GM18526 (cell line): ENCODE results near the gene CCNG1.

Experiments
- POLR2A ChIP-seq: IDR thresholded peaks from 3 replicates; pipeline ENCODE4 v1.6.1; 2011; ENCODE audit not compliant: insufficient read length; ENCODE audit errors: extremely low read depth

Gene CCNG1, protein sequence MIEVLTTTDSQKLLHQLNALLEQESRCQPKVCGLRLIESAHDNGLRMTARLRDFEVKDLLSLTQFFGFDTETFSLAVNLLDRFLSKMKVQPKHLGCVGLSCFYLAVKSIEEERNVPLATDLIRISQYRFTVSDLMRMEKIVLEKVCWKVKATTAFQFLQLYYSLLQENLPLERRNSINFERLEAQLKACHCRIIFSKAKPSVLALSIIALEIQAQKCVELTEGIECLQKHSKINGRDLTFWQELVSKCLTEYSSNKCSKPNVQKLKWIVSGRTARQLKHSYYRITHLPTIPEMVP

DNA sequence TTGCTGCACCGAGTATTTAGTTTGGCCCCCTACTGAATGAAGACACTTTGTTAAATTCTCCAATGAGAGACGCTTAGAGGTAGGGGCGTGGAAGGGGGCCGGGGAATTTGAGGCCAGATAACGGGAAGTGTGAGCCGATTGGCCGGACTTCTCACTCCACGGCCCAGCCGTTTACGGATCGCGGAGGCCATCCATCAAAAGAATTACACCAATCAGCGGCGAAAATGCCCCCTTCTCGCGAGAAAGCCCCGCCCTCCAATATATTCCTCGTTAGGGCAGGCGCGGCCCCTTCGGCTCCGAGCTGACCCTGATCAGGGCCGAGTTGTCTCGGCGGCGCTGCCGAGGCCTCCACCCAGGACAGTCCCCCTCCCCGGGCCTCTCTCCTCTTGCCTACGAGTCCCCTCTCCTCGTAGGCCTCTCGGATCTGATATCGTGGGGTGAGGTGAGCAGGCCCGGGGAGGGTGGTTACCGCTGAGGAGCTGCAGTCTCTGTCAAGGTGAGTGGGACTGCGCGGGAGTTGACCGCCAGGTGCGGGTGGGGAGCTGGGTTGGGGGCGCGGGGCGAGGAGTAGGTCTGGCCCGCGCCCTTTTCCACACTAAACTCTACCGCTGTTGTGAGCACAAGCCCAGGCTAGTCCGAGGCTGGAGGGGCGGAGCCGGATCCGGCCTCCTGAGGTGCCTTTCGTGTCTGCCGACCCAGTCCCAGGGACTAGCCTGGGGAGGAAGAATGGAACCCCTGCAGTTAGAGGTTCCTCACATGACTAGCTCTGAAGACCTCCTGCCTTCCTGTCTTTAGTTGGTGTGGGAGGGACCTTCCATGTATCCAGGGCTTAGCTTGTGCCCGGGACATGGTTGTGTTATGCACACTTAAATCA lies at the start of gene CCNG1:
Gene CCNG1 (plus strand): TSS at position 287 of the 874 bp plus-strand sequence. CDS start 1,662 bp downstream, outside the sequence.
- TF ChIP-seq POLR2A, result peak; percentile 98

DNA sequence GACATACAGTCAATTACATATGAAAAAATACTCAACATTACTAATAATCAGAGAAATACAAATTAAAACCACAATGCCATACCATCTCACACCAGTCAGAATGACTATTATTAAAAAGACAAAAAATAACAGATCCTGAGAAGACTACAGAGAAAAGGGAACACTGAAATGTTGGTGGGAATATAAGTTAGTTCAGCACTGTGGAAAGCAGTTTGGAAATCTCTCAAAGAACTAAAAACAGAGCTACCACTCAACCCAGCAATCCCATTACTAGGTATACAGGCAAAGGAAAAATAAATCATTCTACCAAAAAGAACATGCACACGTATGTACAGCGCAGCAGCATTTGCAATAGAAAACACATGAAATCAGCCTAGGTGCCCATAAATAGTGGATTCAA lies 41.6 kb upstream of the CCNG1 start:
- TF ChIP-seq POLR2A, result no peak

DNA sequence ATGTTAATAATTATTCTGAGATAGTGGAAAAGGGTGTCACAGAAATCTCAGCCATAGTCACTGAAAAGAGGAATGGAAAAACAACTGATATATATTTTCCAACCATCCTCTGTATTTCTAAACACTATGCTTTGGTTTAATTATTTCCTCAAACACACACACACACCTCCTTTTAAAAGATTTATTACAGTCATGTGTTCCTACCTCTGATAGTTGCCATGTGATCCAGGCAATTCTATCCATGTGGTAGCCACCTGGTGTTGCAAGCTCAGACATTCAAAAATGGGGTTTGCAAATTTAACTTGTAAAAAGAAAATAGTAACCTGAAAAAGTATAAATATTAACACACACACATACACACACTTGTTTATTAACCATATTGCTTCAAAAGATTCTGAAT lies 40.0 kb upstream of the CCNG1 start:
- no peak for TF ChIP-seq POLR2A

DNA sequence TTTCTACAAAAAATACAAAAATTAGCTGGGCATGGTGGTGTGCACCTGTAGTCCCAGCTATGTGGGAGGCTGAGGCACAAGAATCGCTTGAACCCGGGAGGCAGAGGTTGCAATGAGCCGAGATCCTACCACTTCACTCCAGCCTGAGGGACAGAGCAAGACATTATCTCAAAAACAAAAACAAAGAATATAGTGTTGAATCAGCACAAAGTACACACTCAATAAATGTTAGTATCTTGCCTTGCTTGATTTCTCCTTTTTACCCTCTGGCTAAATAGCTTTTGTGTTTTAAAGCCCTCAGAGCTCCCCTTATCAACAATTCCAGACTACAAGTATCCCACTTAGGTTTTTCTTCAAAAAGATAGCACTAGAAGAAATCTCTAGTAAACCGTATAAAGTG lies 37.5 kb upstream of the CCNG1 start:
- no peak for TF ChIP-seq POLR2A

DNA sequence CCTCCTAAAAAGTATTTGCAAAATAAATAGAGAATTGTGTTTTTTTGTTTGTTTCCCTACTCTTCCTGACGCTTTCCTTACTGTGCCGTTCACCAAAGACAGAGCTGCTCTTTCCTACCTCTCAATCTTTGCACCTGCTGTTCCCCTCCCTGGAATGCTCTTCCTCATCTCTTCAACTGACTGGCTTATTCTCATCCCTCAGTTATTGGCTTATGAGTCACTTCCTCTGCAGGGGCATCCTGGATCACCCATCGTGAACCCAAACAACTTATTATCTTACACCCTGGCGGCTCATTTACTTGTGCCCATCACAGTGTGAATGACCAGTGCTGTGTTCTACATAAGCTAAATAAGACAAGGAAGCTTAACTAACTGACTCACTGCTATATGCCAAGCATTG lies 36.1 kb upstream of the CCNG1 start:
- no peak for TF ChIP-seq POLR2A

DNA sequence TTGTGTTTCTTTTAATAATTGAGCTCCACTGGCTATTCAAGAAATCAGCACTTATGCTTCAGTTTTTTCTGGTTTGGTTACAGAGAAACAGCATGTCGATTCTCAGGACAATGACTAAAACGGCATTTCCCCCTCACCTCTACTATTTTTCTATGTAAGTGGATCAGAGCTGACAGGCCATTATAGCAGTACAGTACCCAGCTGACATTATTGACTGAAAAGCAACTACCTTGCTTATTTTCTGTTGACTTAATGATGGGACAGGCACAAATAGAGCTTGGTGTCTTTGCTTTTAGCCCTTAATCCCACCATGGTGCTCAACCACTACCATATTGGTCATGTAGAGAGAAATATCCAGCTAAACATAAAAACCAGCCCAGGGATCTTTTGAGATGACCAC lies 35.4 kb upstream of the CCNG1 start:
- TF ChIP-seq POLR2A, result no peak

DNA sequence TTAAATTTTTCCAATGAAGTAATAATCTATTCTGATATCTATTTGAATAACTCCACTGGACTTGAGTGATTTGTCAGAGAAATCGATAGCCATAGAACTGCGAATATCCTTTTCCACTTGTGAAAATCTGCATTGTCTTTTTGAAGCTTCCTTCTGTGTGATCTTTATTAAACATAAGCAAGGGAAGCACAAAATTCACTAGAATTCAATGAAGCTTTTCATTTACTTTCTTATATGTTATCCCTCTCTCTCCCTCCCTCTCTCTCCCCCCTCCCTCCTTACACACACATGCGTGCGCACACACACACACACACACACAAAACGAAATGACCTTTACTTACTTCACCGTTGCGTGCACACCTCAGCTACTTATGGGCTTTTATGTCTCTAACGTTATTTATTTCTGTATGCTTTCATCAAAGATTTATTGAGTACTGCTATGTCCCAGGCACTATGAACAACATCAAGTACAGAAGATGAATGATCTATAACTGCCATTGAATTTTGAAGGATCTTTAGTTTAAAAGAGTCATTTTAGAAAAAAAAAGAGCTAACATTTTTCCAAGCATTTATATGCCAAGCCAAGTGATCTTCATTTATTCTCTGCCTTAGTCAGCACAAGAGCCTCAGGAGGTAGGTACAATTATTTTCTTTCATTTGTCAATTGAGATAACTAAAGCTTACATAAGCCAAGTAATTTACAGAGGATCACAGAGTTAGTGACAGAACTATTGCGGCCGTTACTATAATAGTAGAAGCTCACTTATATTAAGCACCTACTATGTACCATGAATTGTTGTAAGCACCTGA lies 32.8 kb upstream of the CCNG1 start:
- no peak for TF ChIP-seq POLR2A

DNA sequence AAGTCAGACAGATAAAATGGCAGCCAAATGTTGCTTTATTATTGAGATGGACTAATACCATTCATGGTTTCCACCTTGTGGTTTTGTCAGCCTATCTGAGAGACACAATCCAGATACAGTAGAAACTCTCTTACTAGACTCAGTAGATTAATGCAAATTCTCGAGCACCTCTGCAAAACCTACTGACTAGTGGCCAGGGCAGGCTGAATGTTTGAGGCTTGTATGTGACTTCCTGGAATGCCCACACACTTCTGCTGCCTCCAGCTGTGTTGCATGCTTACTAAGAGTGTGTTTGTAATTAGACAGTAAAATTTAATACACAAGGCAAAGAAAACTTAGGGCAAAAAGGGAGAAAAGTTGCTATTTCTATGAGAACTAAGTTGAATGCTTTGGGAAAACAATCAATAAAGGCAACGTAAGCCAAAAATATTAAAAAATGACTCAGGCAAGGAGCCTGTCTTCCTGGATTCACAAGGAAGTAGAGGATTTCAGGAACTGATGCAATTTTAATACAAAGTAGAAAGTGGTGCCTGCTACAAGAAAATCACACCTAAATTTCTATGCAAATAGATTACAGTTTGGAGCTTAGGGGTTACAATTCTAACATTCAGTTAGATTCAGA lies 30.2 kb upstream of the CCNG1 start:
- no peak for TF ChIP-seq POLR2A

DNA sequence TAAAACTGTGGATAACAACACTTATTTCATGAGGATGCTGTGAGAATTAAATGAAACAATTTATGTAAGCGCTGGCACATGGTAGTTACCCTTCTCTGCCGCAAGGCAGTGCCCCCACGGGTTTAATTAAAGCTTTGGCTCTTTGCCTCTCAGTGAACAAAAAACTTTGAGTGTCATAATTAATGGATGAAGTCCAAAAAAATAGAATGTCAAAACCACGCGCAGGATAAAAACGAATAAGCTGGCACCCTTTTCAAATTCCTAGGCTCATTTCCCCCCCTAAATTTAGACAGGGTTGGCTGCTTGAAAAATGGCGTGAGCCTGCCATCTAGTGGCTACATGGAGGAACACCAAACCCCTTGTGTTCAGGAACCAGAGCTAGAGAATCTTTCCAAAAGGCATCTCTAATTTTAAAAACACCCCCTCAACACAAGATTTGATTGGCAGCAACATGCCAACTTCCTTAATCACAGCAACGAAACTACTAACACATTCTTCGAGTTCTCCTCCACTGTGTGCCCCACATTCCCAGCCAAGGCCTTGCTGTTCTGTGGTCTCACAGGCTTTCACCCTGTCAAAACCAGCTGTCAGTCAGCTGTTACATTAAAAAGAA lies 29.0 kb upstream of the CCNG1 start:
- no peak for TF ChIP-seq POLR2A

DNA sequence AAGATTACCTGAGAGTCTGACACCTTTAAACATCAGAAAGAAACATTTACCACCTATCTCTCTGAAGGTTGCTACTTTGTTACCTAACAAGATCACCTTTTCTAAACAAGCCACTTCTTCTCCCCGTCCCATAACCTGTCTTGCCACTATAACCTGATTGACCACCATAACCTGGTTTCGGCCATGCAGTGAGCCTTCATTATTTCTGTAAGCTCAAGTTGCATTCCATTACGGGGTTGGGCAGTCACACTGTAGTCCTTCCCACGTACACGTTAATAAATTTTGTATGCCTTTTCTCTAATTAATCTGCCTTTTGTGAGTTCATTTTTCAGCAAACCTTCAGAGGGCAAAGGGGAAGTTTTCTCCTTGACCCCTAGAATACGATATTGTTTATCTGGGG lies 28.0 kb upstream of the CCNG1 start:
- TF ChIP-seq POLR2A, result no peak

DNA sequence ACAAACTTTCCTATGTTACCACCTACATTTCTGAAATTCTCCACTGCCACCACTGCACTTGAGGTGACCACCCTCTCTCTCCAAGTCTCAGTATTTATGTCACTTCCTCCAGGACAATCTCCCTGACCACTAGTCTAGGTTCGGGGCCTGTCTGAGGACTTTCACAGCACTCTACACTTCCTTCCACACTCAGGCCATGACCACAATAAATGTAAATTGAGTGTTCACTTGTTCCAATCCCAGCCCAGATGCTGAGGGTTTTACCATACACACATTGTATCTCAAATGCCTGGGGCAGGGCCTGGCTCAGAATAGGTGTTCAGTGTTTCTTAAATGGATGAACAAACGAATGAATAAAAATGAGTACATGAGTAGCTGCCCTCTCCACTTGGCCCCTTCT lies 26.9 kb upstream of the CCNG1 start:
- no peak for TF ChIP-seq POLR2A

DNA sequence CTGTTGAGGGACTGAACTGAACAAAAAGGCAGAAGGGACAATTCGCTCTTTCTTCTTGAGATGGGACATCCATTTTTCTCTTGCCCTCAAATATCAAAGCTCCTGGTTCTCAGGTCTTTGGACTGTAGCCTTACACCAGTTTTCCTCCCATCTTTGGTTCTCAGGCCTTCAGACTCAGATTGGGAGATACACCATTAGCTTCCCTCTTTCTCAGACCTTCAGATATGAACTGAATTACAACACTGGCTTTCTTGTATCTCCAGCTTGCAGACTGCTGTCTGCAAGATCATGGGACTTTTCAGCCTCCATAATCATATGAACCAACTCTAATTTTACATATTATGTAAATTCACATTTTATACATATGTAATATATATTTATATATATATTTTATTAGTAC lies 12.6 kb upstream of the CCNG1 start:
- no peak for TF ChIP-seq POLR2A

DNA sequence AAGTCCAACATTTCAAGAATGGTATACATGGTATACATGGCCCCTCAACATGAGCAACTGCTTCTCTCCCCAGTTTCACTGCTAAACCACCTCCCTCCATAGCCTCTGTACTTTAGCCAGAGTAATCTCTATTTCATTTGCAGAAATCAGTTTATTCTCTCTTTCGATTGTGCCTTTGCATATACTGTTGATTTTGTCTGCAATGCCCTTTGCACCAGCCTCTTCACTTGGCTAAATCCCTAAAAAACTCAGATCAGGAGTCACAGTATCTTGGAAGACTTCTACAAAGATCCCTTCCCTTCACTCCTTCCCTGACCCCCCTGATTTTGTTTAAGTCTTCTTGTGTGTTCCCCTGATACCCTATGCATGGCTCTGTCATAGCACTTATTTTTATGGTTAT lies 4.9 kb upstream of the CCNG1 start:
- no peak for TF ChIP-seq POLR2A

DNA sequence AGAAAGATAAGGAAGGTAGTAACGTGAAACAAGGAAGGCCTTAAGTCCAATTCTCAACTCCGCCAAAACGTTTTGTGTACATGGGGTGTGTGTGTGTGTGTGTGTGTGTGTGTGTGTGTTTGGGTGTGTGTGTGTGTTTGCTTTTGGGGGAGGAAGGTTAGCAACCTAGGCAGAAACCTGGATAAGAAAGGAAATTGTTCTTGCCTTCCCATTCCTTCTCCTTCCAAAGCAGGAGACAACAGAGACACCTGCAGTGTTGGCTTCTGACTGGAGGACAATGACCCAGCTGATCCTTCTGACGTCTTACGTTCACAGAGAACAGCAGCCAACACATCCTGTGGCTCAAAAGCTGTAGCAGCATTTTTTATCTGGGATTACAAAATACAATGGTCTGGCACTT lies 4.1 kb upstream of the CCNG1 start:
- TF ChIP-seq POLR2A, result no peak

DNA sequence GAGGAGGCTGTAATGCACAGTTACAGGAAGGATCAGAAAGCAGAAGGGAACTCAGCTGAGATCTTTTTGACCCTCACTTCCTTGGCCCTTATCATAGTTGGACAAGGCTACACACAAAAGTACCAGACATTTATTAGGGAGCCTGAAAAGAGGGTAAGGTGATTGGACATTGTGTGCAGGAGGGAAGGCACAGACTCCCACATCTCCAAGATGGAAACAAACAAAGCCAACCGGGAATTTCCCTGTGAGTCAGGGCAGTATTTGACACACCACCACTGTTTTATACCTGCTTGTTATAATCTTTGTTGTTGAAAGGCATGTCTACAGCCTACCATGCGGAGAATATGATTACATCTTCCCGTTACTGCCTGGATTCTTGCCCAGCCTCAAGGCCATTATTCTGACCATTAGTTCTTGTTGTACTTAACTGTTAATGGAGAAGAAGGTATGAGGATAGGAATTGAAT lies 3.0 kb upstream of the CCNG1 start:
- no peak for TF ChIP-seq POLR2A
